ENCODE measurements around the gene PTOV1.

The PTOV1 gene

GRCh38 chr19:49881186-49881585 is 30.2 kb downstream of the PTOV1 start:
- TF ChIP-seq POLR2A (IDR thresholded peaks at IDR 0.05; ENCODE audit: low read depth, low read length) (no peak), TAF1 (IDR thresholded peaks at IDR 0.05; ENCODE audit: borderline replicate concordance, low read depth, low read length) (no peak), POLR2AphosphoS5 (IDR thresholded peaks at IDR 0.05; ENCODE audit: low read depth, low read length) (no peak)
- FAIRE-seq, result no peak
- DNase-seq (ENCODE audit: insufficient read length), result no peak

- FAIRE-seq (no peak), DNase-seq (ENCODE audit: insufficient read length) (no peak)
- TF ChIP-seq POLR2A (IDR thresholded peaks at IDR 0.05; ENCODE audit: low read depth, low read length), result no peak
- TF ChIP-seq TAF1 (IDR thresholded peaks at IDR 0.05; ENCODE audit: borderline replicate concordance, low read depth, low read length), result no peak
- no peak for TF ChIP-seq POLR2AphosphoS5 (IDR thresholded peaks at IDR 0.05; ENCODE audit: low read depth, low read length)
Observed at GRCh38 chr19:49881672-49882394, 30.9 kb downstream of the PTOV1 start.

GRCh38 chr19:49882643-49883042 is 31.7 kb downstream of the PTOV1 start:
- DNase-seq (ENCODE audit: insufficient read length), result no peak
- FAIRE-seq, result no peak
- TF ChIP-seq TAF1 (IDR thresholded peaks at IDR 0.05; ENCODE audit: borderline replicate concordance, low read depth, low read length) (no peak), POLR2AphosphoS5 (IDR thresholded peaks at IDR 0.05; ENCODE audit: low read depth, low read length) (no peak), POLR2A (IDR thresholded peaks at IDR 0.05; ENCODE audit: low read depth, low read length) (no peak; the same call in 1 of the 2 replicates)

- no peak for DNase-seq (ENCODE audit: insufficient read length)
- no peak for FAIRE-seq
- TF ChIP-seq POLR2AphosphoS5 (IDR thresholded peaks at IDR 0.05; ENCODE audit: low read depth, low read length) (no peak), TAF1 (IDR thresholded peaks at IDR 0.05; ENCODE audit: borderline replicate concordance, low read depth, low read length) (no peak), POLR2A (IDR thresholded peaks at IDR 0.05; ENCODE audit: low read depth, low read length) (no peak)
Observed at GRCh38 chr19:49883094-49883493, 32.1 kb downstream of the PTOV1 start.

- no peak for TF ChIP-seq POLR2A (IDR thresholded peaks at IDR 0.05; ENCODE audit: low read depth, low read length)
- no peak for TF ChIP-seq POLR2AphosphoS5 (IDR thresholded peaks at IDR 0.05; ENCODE audit: low read depth, low read length)
- TF ChIP-seq TAF1 (IDR thresholded peaks at IDR 0.05; ENCODE audit: borderline replicate concordance, low read depth, low read length), result no peak
- no peak for FAIRE-seq
- no peak for DNase-seq (ENCODE audit: insufficient read length)
Observed at GRCh38 chr19:49884109-49884508, 33.1 kb downstream of the PTOV1 start.

GRCh38 chr19:49884760-49885159 is 33.8 kb downstream of the PTOV1 start:
- DNase-seq (ENCODE audit: insufficient read length) (no peak), FAIRE-seq (no peak)
- TF ChIP-seq TAF1 (IDR thresholded peaks at IDR 0.05; ENCODE audit: borderline replicate concordance, low read depth, low read length) (no peak), POLR2A (IDR thresholded peaks at IDR 0.05; ENCODE audit: low read depth, low read length) (no peak), POLR2AphosphoS5 (IDR thresholded peaks at IDR 0.05; ENCODE audit: low read depth, low read length) (no peak)

- peak; percentile 62 for FAIRE-seq
- no peak for DNase-seq (ENCODE audit: insufficient read length)
- TF ChIP-seq POLR2AphosphoS5 (IDR thresholded peaks at IDR 0.05; ENCODE audit: low read depth, low read length) (peak; percentile 34; the same call in 1 of the 2 replicates), POLR2A (IDR thresholded peaks at IDR 0.05; ENCODE audit: low read depth, low read length) (peak; percentile 23; the same call in 1 of the 2 replicates), TAF1 (IDR thresholded peaks at IDR 0.05; ENCODE audit: borderline replicate concordance, low read depth, low read length) (no peak)
Observed at GRCh38 chr19:49887037-49887664, 36.2 kb downstream of the PTOV1 start.

- no peak for TF ChIP-seq TAF1 (IDR thresholded peaks at IDR 0.05; ENCODE audit: borderline replicate concordance, low read depth, low read length)
- TF ChIP-seq POLR2A (IDR thresholded peaks at IDR 0.05; ENCODE audit: low read depth, low read length), result no peak
- peak; percentile 64; the same call in 1 of the 2 replicates for TF ChIP-seq POLR2AphosphoS5 (IDR thresholded peaks at IDR 0.05; ENCODE audit: low read depth, low read length)
- FAIRE-seq, result peak; percentile 89
- DNase-seq (ENCODE audit: insufficient read length), result no peak
Observed at GRCh38 chr19:49887665-49888509, 36.9 kb downstream of the PTOV1 start.

GRCh38 chr19:49888510-49888824 is 37.5 kb downstream of the PTOV1 start:
- no peak; the same call in 1 of the 2 replicates for TF ChIP-seq POLR2AphosphoS5 (IDR thresholded peaks at IDR 0.05; ENCODE audit: low read depth, low read length)
- TF ChIP-seq POLR2A (IDR thresholded peaks at IDR 0.05; ENCODE audit: low read depth, low read length), result peak; percentile 18; the same call in 1 of the 2 replicates
- DNase-seq (ENCODE audit: insufficient read length) (no peak), FAIRE-seq (no peak)

- TF ChIP-seq POLR2A (IDR thresholded peaks at IDR 0.05; ENCODE audit: low read depth, low read length) (peak; percentile 2; the same call in 1 of the 2 replicates), POLR2AphosphoS5 (IDR thresholded peaks at IDR 0.05; ENCODE audit: low read depth, low read length) (no peak), TAF1 (IDR thresholded peaks at IDR 0.05; ENCODE audit: borderline replicate concordance, low read depth, low read length) (no peak)
- FAIRE-seq, result no peak
- no peak for DNase-seq (ENCODE audit: insufficient read length)
Observed at GRCh38 chr19:49889038-49889686, 38.2 kb downstream of the PTOV1 start.

Measured in GM12892 (cell line).